HL-60 (cell line): Measurements from ENCODE around the gene CCDC142.

Source experiments
- DNase-seq, 2 experiments: peaks; one replicate each; pipeline ENCODE4 v3.0.0-alpha.2; 2010 to 2020; ENCODE audit warnings: low read depth in 1 of 2, low spot score in 1 of 2
- H3K27ac ChIP-seq: fragments of 250-450 bp; sonication (Bioruptor Pico); replicated peaks from 2 replicates; pipeline ENCODE4 v1.5.1; 2020; ENCODE audit warnings: mild to moderate bottlenecking, moderate library complexity
- H3K27me3 ChIP-seq: fragments of 250-450 bp; sonication (Bioruptor Pico); 2 replicates; pipeline ENCODE4 v1.5.1; 2021; ENCODE audit warnings: mild to moderate bottlenecking, moderate library complexity; ENCODE audit not compliant: insufficient read depth, poor library complexity, severe bottlenecking
- H3K4me3 ChIP-seq: replicated peaks from 2 replicates; pipeline ENCODE4 v1.5.1; 2011; ENCODE audit warnings: mild to moderate bottlenecking, control low read depth, low read length; ENCODE audit not compliant: insufficient read depth
- CTCF ChIP-seq: IDR thresholded peaks from one replicate; pipeline ENCODE4 v1.5.1; 2011; ENCODE audit warnings: low read length, control low read depth, inconsistent platforms; ENCODE audit not compliant: insufficient read depth
- GABPA ChIP-seq: IDR thresholded peaks from 2 replicates; pipeline ENCODE4 v1.6.1; 2012; ENCODE audit warnings: low read depth
- POLR2AphosphoS5 ChIP-seq: IDR thresholded peaks from 2 replicates; pipeline ENCODE4 v1.6.1; 2012; ENCODE audit warnings: low read depth
- REST ChIP-seq: IDR thresholded peaks from 2 replicates; pipeline ENCODE4 v1.6.1; 2012; ENCODE audit warnings: low read depth; ENCODE audit not compliant: insufficient replicate concordance
- SPI1 ChIP-seq: IDR thresholded peaks from 2 replicates; pipeline ENCODE4 v1.6.1; 2012; ENCODE audit warnings: low read depth, mild to moderate bottlenecking, borderline replicate concordance

Gene CCDC142

GRCh38 chr2:74516650-74517049 lies 33.9 kb upstream of the CCDC142 start:
- Histone ChIP-seq H3K27ac (no peak overlapping the region), H3K4me3 (no peak overlapping the region), H3K27me3 (peaks cover 70% of the 10 kb centered on the region)
- DNase-seq: no peak
- TF ChIP-seq POLR2AphosphoS5 (no peak), CTCF (no peak), SPI1 (no peak), REST (no peak), GABPA (no peak)

DNA sequence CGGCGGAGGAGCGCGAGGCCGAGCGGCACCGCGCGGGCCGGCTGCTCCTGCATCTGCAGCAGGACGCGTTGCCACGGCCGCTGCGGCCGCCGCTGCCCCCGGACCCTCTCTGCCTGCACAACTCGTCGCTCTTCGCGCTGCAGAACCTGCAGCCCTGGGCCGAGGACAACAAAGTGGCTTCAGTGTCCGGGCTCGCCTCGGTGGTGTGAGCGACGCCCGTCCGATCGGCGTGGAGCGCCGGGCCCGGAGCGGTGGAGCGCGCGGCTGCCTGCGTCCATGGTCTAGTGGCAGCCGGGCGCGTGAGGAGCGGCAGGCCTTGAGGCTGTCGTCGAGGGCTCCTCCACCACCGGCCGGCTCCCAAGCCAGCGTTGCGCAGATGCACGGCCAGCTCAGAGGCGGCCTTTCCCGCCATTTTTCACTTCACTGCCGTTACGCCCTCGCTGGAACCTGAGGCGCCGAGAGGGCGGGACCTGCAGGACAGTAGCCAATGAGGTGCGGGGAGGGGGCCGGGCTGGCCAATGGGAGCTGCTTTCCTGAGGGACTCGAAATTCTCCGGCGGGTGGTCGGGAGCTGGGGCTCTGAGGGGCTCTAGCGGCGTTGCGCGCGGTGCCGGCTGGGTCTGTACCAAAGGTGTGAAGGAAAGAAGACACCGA lies 33.3 kb upstream of the CCDC142 start:
- no peak overlapping the region for H3K27ac ChIP-seq
- TF ChIP-seq POLR2AphosphoS5: no peak
- no peak for TF ChIP-seq GABPA
- no peak for TF ChIP-seq REST
- no peak for TF ChIP-seq SPI1
- no peak overlapping the region for H3K4me3 ChIP-seq

DNA sequence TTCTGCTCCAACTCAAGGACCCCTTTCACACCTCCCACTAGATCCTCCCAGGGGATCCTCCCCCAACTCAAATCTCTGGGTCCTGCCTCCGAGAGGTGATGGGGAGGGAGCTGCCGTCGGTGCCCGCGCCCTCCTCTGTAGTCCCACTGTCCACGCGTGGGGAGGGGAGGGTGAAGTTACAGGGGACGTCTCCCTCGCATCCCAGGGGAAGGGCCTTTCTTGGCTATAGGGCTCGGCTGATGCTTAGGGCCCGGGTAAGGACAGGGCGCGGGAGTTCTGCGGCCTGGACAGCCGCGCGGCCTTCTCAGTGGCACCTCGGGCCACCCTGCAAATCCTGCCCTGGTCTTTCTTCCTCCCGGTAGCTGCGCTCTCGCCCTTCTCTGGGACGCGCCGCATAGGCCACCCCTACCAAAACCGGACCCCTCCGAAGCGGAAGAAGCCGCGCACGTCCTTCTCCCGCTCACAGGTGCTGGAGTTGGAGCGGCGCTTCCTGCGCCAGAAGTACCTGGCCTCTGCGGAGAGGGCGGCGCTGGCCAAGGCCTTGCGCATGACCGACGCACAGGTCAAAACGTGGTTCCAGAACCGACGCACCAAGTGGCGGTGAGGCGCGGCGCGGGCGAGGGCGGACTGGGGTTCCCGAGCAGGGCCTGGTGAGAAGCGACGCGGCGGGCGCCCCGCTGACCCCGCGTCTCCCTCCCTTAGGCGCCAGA lies 32.6 kb upstream of the CCDC142 start:
- H3K4me3 ChIP-seq: no peak overlapping the region
- TF ChIP-seq REST (no peak), GABPA (no peak), SPI1 (no peak), CTCF (no peak), POLR2AphosphoS5 (no peak)
- DNase-seq: no peak
- no peak overlapping the region for H3K27ac ChIP-seq
- H3K27me3 ChIP-seq: peaks cover 72% of the 10 kb centered on the region

More for the DNA sequence above, 33.3 kb upstream of the CCDC142 start:
- DNase-seq: no peak
- H3K27me3 ChIP-seq: peaks cover 72% of the 10 kb centered on the region
